ENCODE data around the gene DNAJC4. TPM values are rescaled to one million over a fixed set of nuclear protein-coding genes. Genes with fewer than 3 reads are reported as not detected.

DNAJC4 gene
- total and polyA plus RNA-seq, 9 of the 15 experiments (the other 6 are each of a cell fraction or from before 2014, with no cell fraction given), result 4.0 to 32.6 (median 19.9) TPM

GRCh38 chr11:64234647-64235379 is 4.5 kb downstream of the DNAJC4 start (continued):
- TF ChIP-seq ZNF407 (IDR thresholded peaks at IDR 0.05; ENCODE audit: low read depth) (no peak), ZNF124 (CRISPR knock-in tag; IDR thresholded peaks at IDR 0.05) (no peak), MBD1 (CRISPR knock-in tag; IDR thresholded peaks at IDR 0.05) (no peak), OTX1 (CRISPR knock-in tag; IDR thresholded peaks at IDR 0.05) (no peak), ATF6 (CRISPR knock-in tag; IDR thresholded peaks at IDR 0.05) (no peak), ZNF518B (CRISPR knock-in tag; IDR thresholded peaks at IDR 0.05) (no peak), SMAD4 (CRISPR knock-in tag; conservative IDR thresholded peaks at IDR 0.05) (no peak; the same call in 1 of the 2 replicates)
